ENCODE data around the gene PELI1.
A peak's percentile ranks its signal among the peaks of the same experiment; 100 is the strongest.
"Not testable (repeated sequence)": the region's sequence is repeated elsewhere in the genome, so short reads cannot be mapped to it uniquely, and the experiment has no call there.

PELI1 gene

GRCh38 chr2:64092502-64092901 lies 51.7 kb downstream of the PELI1 start:
- peaks cover 10% of the 10 kb centered on the region; the same call in 1 of the 2 replicates for H3K36me3 ChIP-seq (ENCODE audit: insufficient read depth, low read length)

GRCh38 chr2:64090264-64090663 lies 54.0 kb downstream of the PELI1 start:
- Histone ChIP-seq H2AFZ (ENCODE audit: low read length, unreplicated experiment) (no peak overlapping the region), H3K27ac (ENCODE audit: low read depth, low read length) (no peak overlapping the region), H3K36me3 (ENCODE audit: insufficient read depth, low read length) (0 out of 2 replicates have a peak, but pooled peaks cover 1% of the 10 kb centered on the region), H3K79me2 (ENCODE audit: control insufficient read depth, insufficient read depth, low read length, unreplicated experiment) (no peaks in the 10 kb centered on the region), H3K27me3 (ENCODE audit: insufficient read depth, low read length) (no peaks in the 10 kb centered on the region), H3K4me1 (ENCODE audit: control insufficient read depth, insufficient read depth, low read length, unreplicated experiment) (no peaks in the 10 kb centered on the region), H3K4me3 (ENCODE audit: low read depth, low read length) (no peak overlapping the region)

More at GRCh38 chr2:64092502-64092901, 51.7 kb downstream of the PELI1 start:
- H3K27ac ChIP-seq (ENCODE audit: low read depth, low read length) = no peak overlapping the region
- no peaks in the 10 kb centered on the region for H3K4me1 ChIP-seq (ENCODE audit: control insufficient read depth, insufficient read depth, low read length, unreplicated experiment)
- H3K27me3 ChIP-seq (ENCODE audit: insufficient read depth, low read length) = no peaks in the 10 kb centered on the region
- no peak overlapping the region for H3K4me3 ChIP-seq (ENCODE audit: low read depth, low read length)
- H3K79me2 ChIP-seq (ENCODE audit: control insufficient read depth, insufficient read depth, low read length, unreplicated experiment) = no peaks in the 10 kb centered on the region
- no peak overlapping the region for H2AFZ ChIP-seq (ENCODE audit: low read length, unreplicated experiment)

GRCh38 chr2:64086347-64087082 lies 57.7 kb downstream of the PELI1 start:
- no peak overlapping the region for H3K4me3 ChIP-seq (ENCODE audit: low read depth, low read length)
- no peak overlapping the region for H3K27ac ChIP-seq (ENCODE audit: low read depth, low read length)
- no peaks in the 10 kb centered on the region for H3K79me2 ChIP-seq (ENCODE audit: control insufficient read depth, insufficient read depth, low read length, unreplicated experiment)
- no peaks in the 10 kb centered on the region for H3K27me3 ChIP-seq (ENCODE audit: insufficient read depth, low read length)
- H2AFZ ChIP-seq (ENCODE audit: low read length, unreplicated experiment) = no peak overlapping the region
- no peaks in the 10 kb centered on the region for H3K4me1 ChIP-seq (ENCODE audit: control insufficient read depth, insufficient read depth, low read length, unreplicated experiment)
- H3K36me3 ChIP-seq (ENCODE audit: insufficient read depth, low read length) = no peaks in the 10 kb centered on the region

- no peaks in the 10 kb centered on the region for H3K27me3 ChIP-seq (ENCODE audit: insufficient read depth, low read length)
- H3K4me3 ChIP-seq (ENCODE audit: low read depth, low read length) = no peak overlapping the region
- no peaks in the 10 kb centered on the region for H3K4me1 ChIP-seq (ENCODE audit: control insufficient read depth, insufficient read depth, low read length, unreplicated experiment)
- H3K79me2 ChIP-seq (ENCODE audit: control insufficient read depth, insufficient read depth, low read length, unreplicated experiment) = no peaks in the 10 kb centered on the region
- H3K36me3 ChIP-seq (ENCODE audit: insufficient read depth, low read length) = no peaks in the 10 kb centered on the region
- no peak overlapping the region for H3K27ac ChIP-seq (ENCODE audit: low read depth, low read length)
- no peak overlapping the region for H2AFZ ChIP-seq (ENCODE audit: low read length, unreplicated experiment)
Observed at GRCh38 chr2:64085936-64086335, 58.3 kb downstream of the PELI1 start.

- Histone ChIP-seq H3K36me3 (ENCODE audit: insufficient read depth, low read length) (no peaks in the 10 kb centered on the region), H2AFZ (ENCODE audit: low read length, unreplicated experiment) (no peak overlapping the region), H3K4me1 (ENCODE audit: control insufficient read depth, insufficient read depth, low read length, unreplicated experiment) (no peaks in the 10 kb centered on the region)
Observed at GRCh38 chr2:64081046-64081445, 63.2 kb downstream of the PELI1 start.

GRCh38 chr2:64080179-64080578 lies 64.0 kb downstream of the PELI1 start:
- Histone ChIP-seq H3K4me3 (ENCODE audit: low read depth, low read length) (no peak overlapping the region), H3K36me3 (ENCODE audit: insufficient read depth, low read length) (no peaks in the 10 kb centered on the region), H2AFZ (ENCODE audit: low read length, unreplicated experiment) (no peak overlapping the region), H3K27me3 (ENCODE audit: insufficient read depth, low read length) (no peaks in the 10 kb centered on the region), H3K27ac (ENCODE audit: low read depth, low read length) (no peak overlapping the region), H3K4me1 (ENCODE audit: control insufficient read depth, insufficient read depth, low read length, unreplicated experiment) (no peaks in the 10 kb centered on the region), H3K79me2 (ENCODE audit: control insufficient read depth, insufficient read depth, low read length, unreplicated experiment) (no peaks in the 10 kb centered on the region)

More at GRCh38 chr2:64081046-64081445, 63.2 kb downstream of the PELI1 start:
- Histone ChIP-seq H3K4me3 (ENCODE audit: low read depth, low read length) (no peak overlapping the region), H3K27ac (ENCODE audit: low read depth, low read length) (no peak overlapping the region), H3K27me3 (ENCODE audit: insufficient read depth, low read length) (no peaks in the 10 kb centered on the region), H3K79me2 (ENCODE audit: control insufficient read depth, insufficient read depth, low read length, unreplicated experiment) (no peaks in the 10 kb centered on the region)

- not testable (repeated sequence) for H3K27ac ChIP-seq (ENCODE audit: low read depth, low read length); H3K27me3 ChIP-seq (ENCODE audit: insufficient read depth, low read length); H3K4me1 ChIP-seq (ENCODE audit: control insufficient read depth, insufficient read depth, low read length, unreplicated experiment)
Observed at GRCh38 chr2:64079688-64080087, 64.5 kb downstream of the PELI1 start.

GRCh38 chr2:64076828-64077227 lies 67.4 kb downstream of the PELI1 start:
- H3K79me2 ChIP-seq (ENCODE audit: control insufficient read depth, insufficient read depth, low read length, unreplicated experiment) = not testable (repeated sequence)

More at GRCh38 chr2:64079688-64080087, 64.5 kb downstream of the PELI1 start:
- not testable (repeated sequence) for H3K4me3 ChIP-seq (ENCODE audit: low read depth, low read length); H3K79me2 ChIP-seq (ENCODE audit: control insufficient read depth, insufficient read depth, low read length, unreplicated experiment); H3K36me3 ChIP-seq (ENCODE audit: insufficient read depth, low read length); H2AFZ ChIP-seq (ENCODE audit: low read length, unreplicated experiment)

GRCh38 chr2:64074616-64075015 lies 69.6 kb downstream of the PELI1 start:
- not testable (repeated sequence) for H3K27me3 ChIP-seq (ENCODE audit: insufficient read depth, low read length); H3K36me3 ChIP-seq (ENCODE audit: insufficient read depth, low read length); H3K4me1 ChIP-seq (ENCODE audit: control insufficient read depth, insufficient read depth, low read length, unreplicated experiment); H3K79me2 ChIP-seq (ENCODE audit: control insufficient read depth, insufficient read depth, low read length, unreplicated experiment); H3K4me3 ChIP-seq (ENCODE audit: low read depth, low read length); H2AFZ ChIP-seq (ENCODE audit: low read length, unreplicated experiment); H3K27ac ChIP-seq (ENCODE audit: low read depth, low read length)

More at GRCh38 chr2:64076828-64077227, 67.4 kb downstream of the PELI1 start:
- not testable (repeated sequence) for H3K27ac ChIP-seq (ENCODE audit: low read depth, low read length); H3K4me3 ChIP-seq (ENCODE audit: low read depth, low read length); H3K36me3 ChIP-seq (ENCODE audit: insufficient read depth, low read length); H3K4me1 ChIP-seq (ENCODE audit: control insufficient read depth, insufficient read depth, low read length, unreplicated experiment); H2AFZ ChIP-seq (ENCODE audit: low read length, unreplicated experiment); H3K27me3 ChIP-seq (ENCODE audit: insufficient read depth, low read length)

- Histone ChIP-seq H2AFZ (ENCODE audit: low read length, unreplicated experiment) (no peak overlapping the region), H3K4me3 (ENCODE audit: low read depth, low read length) (no peak overlapping the region), H3K27me3 (ENCODE audit: insufficient read depth, low read length) (no peaks in the 10 kb centered on the region), H3K79me2 (ENCODE audit: control insufficient read depth, insufficient read depth, low read length, unreplicated experiment) (no peaks in the 10 kb centered on the region), H3K27ac (ENCODE audit: low read depth, low read length) (no peak overlapping the region), H3K36me3 (ENCODE audit: insufficient read depth, low read length) (no peaks in the 10 kb centered on the region), H3K4me1 (ENCODE audit: control insufficient read depth, insufficient read depth, low read length, unreplicated experiment) (peaks cover 27% of the 10 kb centered on the region)
Observed at GRCh38 chr2:64067326-64067725, 76.9 kb downstream of the PELI1 start.

GRCh38 chr2:64065516-64065915 lies 78.7 kb downstream of the PELI1 start:
- H3K27ac ChIP-seq (ENCODE audit: low read depth, low read length) = peak overlapping the region; percentile 81
- no peaks in the 10 kb centered on the region for H3K27me3 ChIP-seq (ENCODE audit: insufficient read depth, low read length)
- no peak overlapping the region for H2AFZ ChIP-seq (ENCODE audit: low read length, unreplicated experiment)
- no peaks in the 10 kb centered on the region for H3K79me2 ChIP-seq (ENCODE audit: control insufficient read depth, insufficient read depth, low read length, unreplicated experiment)
- no peaks in the 10 kb centered on the region for H3K36me3 ChIP-seq (ENCODE audit: insufficient read depth, low read length)
- no peak overlapping the region for H3K4me3 ChIP-seq (ENCODE audit: low read depth, low read length)
- peaks cover 27% of the 10 kb centered on the region for H3K4me1 ChIP-seq (ENCODE audit: control insufficient read depth, insufficient read depth, low read length, unreplicated experiment)
